Measurements from ENCODE around the gene LIPH.
A peak's percentile ranks its signal among the peaks of the same experiment; 100 is the strongest.

Gene LIPH

GRCh38 chr3:185508335-185508991 lies 43.9 kb downstream of the LIPH start:
- no peak for TF ChIP-seq CTCF (conservative IDR thresholded peaks at IDR 0.05)
- no peak for TF ChIP-seq ZFX (IDR thresholded peaks at IDR 0.05)
- H3K27ac ChIP-seq = no peak overlapping the region

GRCh38 chr3:185507883-185508282 lies 44.5 kb downstream of the LIPH start:
- TF ChIP-seq CTCF (conservative IDR thresholded peaks at IDR 0.05) (no peak), ZFX (IDR thresholded peaks at IDR 0.05) (no peak)
- H3K27ac ChIP-seq = no peak overlapping the region

- H3K27ac ChIP-seq = no peak overlapping the region
- TF ChIP-seq CTCF (conservative IDR thresholded peaks at IDR 0.05) = no peak
- TF ChIP-seq ZFX (IDR thresholded peaks at IDR 0.05) = no peak
Measured at GRCh38 chr3:185504636-185505035, 47.8 kb downstream of the LIPH start.

DNA sequence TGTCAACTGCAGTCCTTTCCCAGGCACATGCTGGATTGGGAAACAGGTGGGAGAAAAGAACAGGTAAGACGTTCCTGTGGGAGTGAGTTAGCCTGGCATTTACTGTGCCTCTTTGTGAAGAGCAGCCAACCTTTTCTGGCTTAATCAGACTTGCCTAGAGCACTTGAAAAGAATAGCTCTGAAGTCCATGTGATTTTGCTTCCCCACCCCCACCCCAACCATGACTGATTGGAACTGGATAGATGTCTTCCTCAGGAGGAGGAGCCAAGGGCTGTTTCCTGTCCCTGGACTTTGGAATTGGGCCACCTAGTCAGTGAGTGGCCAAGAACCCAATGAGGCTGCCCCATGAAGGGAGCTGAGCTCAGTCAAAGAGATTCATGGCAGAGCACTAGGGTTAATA lies 48.9 kb downstream of the LIPH start:
- TF ChIP-seq ZFX (IDR thresholded peaks at IDR 0.05) = no peak
- TF ChIP-seq CTCF (conservative IDR thresholded peaks at IDR 0.05) = no peak
- no peak overlapping the region; the same call in 1 of the 2 replicates for H3K27ac ChIP-seq

DNA sequence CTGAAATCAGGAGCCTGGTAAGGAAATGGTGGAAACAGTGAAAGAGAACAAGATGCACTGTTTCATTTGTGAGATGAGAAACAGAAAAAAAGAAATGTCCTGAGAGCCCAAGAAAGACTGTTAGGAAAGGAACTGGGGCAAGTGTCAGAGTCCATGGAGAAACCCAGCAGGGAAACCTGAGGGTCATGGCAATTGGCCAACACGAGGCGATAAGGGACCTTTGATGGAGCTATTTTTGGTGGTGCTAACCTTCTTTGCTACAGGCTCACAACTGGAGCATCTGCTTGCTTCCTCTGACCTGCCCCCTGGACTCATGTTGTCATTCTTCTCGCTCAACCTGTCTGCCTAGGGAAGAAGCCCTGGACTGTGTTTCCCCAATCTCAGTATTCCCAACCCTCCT lies 49.4 kb downstream of the LIPH start:
- no peak for TF ChIP-seq CTCF (conservative IDR thresholded peaks at IDR 0.05)
- no peak for TF ChIP-seq ZFX (IDR thresholded peaks at IDR 0.05)
- H3K27ac ChIP-seq = no peak overlapping the region; the same call in 1 of the 2 replicates

- TF ChIP-seq ZFX (IDR thresholded peaks at IDR 0.05) = peak; percentile 87
- no peak; the same call in 1 of the 2 replicates for TF ChIP-seq CTCF (conservative IDR thresholded peaks at IDR 0.05)
Measured at GRCh38 chr3:185498503-185499396, 53.6 kb downstream of the LIPH start, which contains the start of gene TMEM41A. TSS of gene TMEM41A (minus strand) at chr3:185499035. CDS start at chr3:185498961, 74 bp downstream.

GRCh38 chr3:185490241-185490640 lies 62.1 kb downstream of the LIPH start:
- H3K27ac ChIP-seq = no peak overlapping the region
- no peak for TF ChIP-seq ZFX (IDR thresholded peaks at IDR 0.05)
- no peak for TF ChIP-seq CTCF (conservative IDR thresholded peaks at IDR 0.05)

More at GRCh38 chr3:185498503-185499396, 53.6 kb downstream of the LIPH start, which contains the start of gene TMEM41A:
- peak within 1 kb of the TSS; percentile 87 for H3K27ac ChIP-seq
